GM12878 (cell line): ENCODE measurements around the gene ETHE1. TPM values are rescaled to one million over a fixed set of nuclear protein-coding genes. Genes with fewer than 3 reads are reported as not detected.

Experiments
- CBX3 ChIP-seq: fragments of 200-600 bp; sonication (generic); IDR thresholded peaks from 2 replicates; pipeline ENCODE4 v1.6.1; 2016; ENCODE audit warnings: low read depth, borderline replicate concordance
- CHD1 ChIP-seq: IDR thresholded peaks from 2 replicates; pipeline ENCODE4 v1.6.1; 2012; ENCODE audit warnings: low read depth, low read length, improper control_type of control experiment
- HDGF ChIP-seq: fragments of 450-650 bp; IDR thresholded peaks from 2 replicates; pipeline ENCODE4 v1.6.1; 2016; ENCODE audit warnings: antibody characterized with exemption
- JUNB ChIP-seq: IDR thresholded peaks from 2 replicates; pipeline ENCODE4 v1.6.1; 2016; ENCODE audit warnings: antibody characterized with exemption, mild to moderate bottlenecking
- NR2C1 ChIP-seq: fragments of 450-650 bp; IDR thresholded peaks from 2 replicates; pipeline ENCODE4 v1.6.1; 2017; ENCODE audit warnings: antibody characterized with exemption, mild to moderate bottlenecking, moderate library complexity
- NR2F1 ChIP-seq: fragments of 450-650 bp; conservative IDR thresholded peaks from 2 replicates; pipeline ENCODE4 v1.6.1; 2017; ENCODE audit warnings: mild to moderate bottlenecking
- RAD21 ChIP-seq: IDR thresholded peaks from 2 replicates; pipeline ENCODE4 v1.6.1; 2011; ENCODE audit warnings: mild to moderate bottlenecking, low read depth, low read length, moderate library complexity; ENCODE audit not compliant: insufficient read depth
- RCOR1 ChIP-seq: conservative IDR thresholded peaks from 2 replicates; pipeline ENCODE4 v1.6.1; 2012; ENCODE audit warnings: low read depth, low read length, improper control_type of control experiment
- SIX5 ChIP-seq: IDR thresholded peaks from 2 replicates; pipeline ENCODE4 v1.6.1; 2011; ENCODE audit warnings: mild to moderate bottlenecking, low read depth, low read length, moderate library complexity; ENCODE audit not compliant: severe bottlenecking
- SRF ChIP-seq, 2 experiments: IDR thresholded peaks; 2 replicates each; pipeline ENCODE4 v1.6.1; 2011; ENCODE audit warnings: low read depth in 2 of 2, low read length in 2 of 2, mild to moderate bottlenecking in 1 of 2, moderate library complexity in 1 of 2
- SUZ12 ChIP-seq: fragments of 200-600 bp; sonication (generic); IDR thresholded peaks from one replicate; pipeline ENCODE4 v1.6.1; 2018; ENCODE audit warnings: antibody characterized with exemption, mild to moderate bottlenecking; ENCODE audit not compliant: unreplicated experiment
- TAF1 ChIP-seq: IDR thresholded peaks from 2 replicates; pipeline ENCODE4 v1.6.1; 2011; ENCODE audit warnings: mild to moderate bottlenecking, low read depth, low read length, borderline replicate concordance
- TARDBP ChIP-seq: IDR thresholded peaks from 2 replicates; pipeline ENCODE4 v1.6.1; 2016; ENCODE audit warnings: borderline replicate concordance
- TBL1XR1 ChIP-seq: IDR thresholded peaks from 2 replicates; pipeline ENCODE4 v1.6.1; 2012; ENCODE audit warnings: low read depth, low read length, improper control_type of control experiment
- polyA plus RNA-seq, 11 experiments: library from polyadenylated mRNA; depleted of rRNA in 4 of 11; unstranded in 6 of 11; stranded (reverse) in 5 of 11; fragments of >200 nt; fragmentation: Nextera tagmentation in 4 of 11; fragmentation: Illumina TruSeq in 1 of 11; extraction: Ambion mirVana in 4 of 11; extraction: Trizol in 1 of 11; gene quantifications; 1 replicate in 1 of 11; 2 replicates in 10 of 11; pipeline versions ENCODE4 v1.2.1 to v1.2.3, GENCODE V29; 2011 to 2016; ENCODE audit warnings: inconsistent platforms in 2 of 11, missing spikeins in 2 of 11, low read depth in 1 of 11
- total RNA-seq, 4 experiments: library from RNA; depleted of rRNA in 3 of 4; stranded (reverse); fragments of >200 nt in 3 of 4; fragmentation: Illumina TruSeq in 1 of 4; extraction: Trizol in 1 of 4; gene quantifications; 2 replicates each; pipeline versions ENCODE4 v1.2.1 to v1.2.3, GENCODE V29; 2013 to 2021
- TF ChIP-seq, protein P1 (sequence below): IDR thresholded peaks from 2 replicates; pipeline ENCODE4 v1.6.1; 2012; ENCODE audit warnings: low read depth, low read length, improper control_type of control experiment
- TF ChIP-seq, protein P2 (sequence below): IDR thresholded peaks from 2 replicates; pipeline ENCODE4 v1.6.1; 2011; ENCODE audit warnings: borderline replicate concordance, low read depth, mild to moderate bottlenecking, moderate library complexity, low read length; ENCODE audit not compliant: insufficient read depth, poor library complexity, severe bottlenecking
- TF ChIP-seq, protein P3 (sequence below): IDR thresholded peaks from 2 replicates; pipeline ENCODE4 v1.6.1; 2012; ENCODE audit warnings: mild to moderate bottlenecking, low read depth, low read length
- TF ChIP-seq, protein P4 (sequence below): fragments of 450-650 bp; formaldehyde crosslinking; IDR thresholded peaks from 2 replicates; pipeline ENCODE4 v1.4.0; 2022; ENCODE audit warnings: mild to moderate bottlenecking, moderate library complexity
- TF ChIP-seq, protein P5 (sequence below): IDR thresholded peaks from 2 replicates; pipeline ENCODE4 v1.6.1; 2011; ENCODE audit warnings: borderline replicate concordance, low read depth, mild to moderate bottlenecking, moderate library complexity, mixed read lengths, low read length; ENCODE audit not compliant: insufficient read depth; ENCODE audit errors: extremely low read length

The ETHE1 gene
- total and polyA plus RNA-seq, 10 of the 15 experiments (the other 5 are each of a cell fraction or from before 2014, with no cell fraction given), result 22.1 to 155 (median 52.7) TPM

DNA sequence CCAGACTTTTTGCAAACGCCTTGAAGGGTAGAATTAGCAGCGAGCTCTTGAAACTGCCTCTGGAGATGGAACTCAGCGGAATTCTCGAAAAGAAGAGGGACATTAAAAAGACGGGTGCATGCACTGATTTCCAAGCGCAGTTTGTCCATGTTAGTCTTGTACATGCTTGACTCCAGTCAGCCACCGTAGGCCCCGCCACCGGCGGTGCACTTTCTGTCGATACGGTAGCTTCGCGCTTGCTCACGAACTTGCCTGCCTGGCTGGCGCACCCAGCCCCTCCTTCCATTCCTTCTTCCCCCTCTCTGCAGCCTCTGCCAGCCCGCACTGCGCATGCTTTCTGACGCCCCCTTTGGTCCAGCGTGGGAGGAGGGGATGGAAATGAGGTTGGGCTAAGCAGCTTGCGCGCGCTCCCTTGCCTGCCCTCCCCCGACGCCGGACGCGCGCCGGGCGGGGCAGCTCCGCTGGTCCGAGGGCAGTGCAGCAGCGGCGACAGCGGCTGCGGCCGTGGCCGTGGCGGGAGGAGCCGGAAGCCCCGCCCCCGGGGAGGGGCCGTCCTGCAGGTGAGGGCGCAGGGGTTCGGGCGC lies 6.1 kb upstream of the ETHE1 start, which contains the start of gene ZNF575 (continued):
- TF ChIP-seq CHD1 (no peak), RAD21 (no peak), TARDBP (0 out of 2 replicates have a peak, but pooled peaks have one; percentile 30), HDGF (peak; percentile 49), CBX3 (no peak), TBL1XR1 (no peak), SRF (IDR thresholded peaks at IDR 0.05; ENCODE audit: low read depth in 2 of 2, low read length in 2 of 2) (no peak), JUNB (no peak), SIX5 (no peak), NR2F1 (no peak; the same call in 1 of the 2 replicates), SUZ12 (no peak), TAF1 (no peak), NR2C1 (peak; percentile 2; the same call in 1 of the 2 replicates), RCOR1 (no peak)
- TF ChIP-seq, protein P1, sequence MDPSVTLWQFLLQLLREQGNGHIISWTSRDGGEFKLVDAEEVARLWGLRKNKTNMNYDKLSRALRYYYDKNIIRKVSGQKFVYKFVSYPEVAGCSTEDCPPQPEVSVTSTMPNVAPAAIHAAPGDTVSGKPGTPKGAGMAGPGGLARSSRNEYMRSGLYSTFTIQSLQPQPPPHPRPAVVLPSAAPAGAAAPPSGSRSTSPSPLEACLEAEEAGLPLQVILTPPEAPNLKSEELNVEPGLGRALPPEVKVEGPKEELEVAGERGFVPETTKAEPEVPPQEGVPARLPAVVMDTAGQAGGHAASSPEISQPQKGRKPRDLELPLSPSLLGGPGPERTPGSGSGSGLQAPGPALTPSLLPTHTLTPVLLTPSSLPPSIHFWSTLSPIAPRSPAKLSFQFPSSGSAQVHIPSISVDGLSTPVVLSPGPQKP, result 0 out of 2 replicates have a peak, but pooled peaks have one; percentile 1
- TF ChIP-seq, protein P2, sequence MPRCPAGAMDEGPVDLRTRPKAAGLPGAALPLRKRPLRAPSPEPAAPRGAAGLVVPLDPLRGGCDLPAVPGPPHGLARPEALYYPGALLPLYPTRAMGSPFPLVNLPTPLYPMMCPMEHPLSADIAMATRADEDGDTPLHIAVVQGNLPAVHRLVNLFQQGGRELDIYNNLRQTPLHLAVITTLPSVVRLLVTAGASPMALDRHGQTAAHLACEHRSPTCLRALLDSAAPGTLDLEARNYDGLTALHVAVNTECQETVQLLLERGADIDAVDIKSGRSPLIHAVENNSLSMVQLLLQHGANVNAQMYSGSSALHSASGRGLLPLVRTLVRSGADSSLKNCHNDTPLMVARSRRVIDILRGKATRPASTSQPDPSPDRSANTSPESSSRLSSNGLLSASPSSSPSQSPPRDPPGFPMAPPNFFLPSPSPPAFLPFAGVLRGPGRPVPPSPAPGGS, result peak; percentile 56
- TF ChIP-seq, protein P3, sequence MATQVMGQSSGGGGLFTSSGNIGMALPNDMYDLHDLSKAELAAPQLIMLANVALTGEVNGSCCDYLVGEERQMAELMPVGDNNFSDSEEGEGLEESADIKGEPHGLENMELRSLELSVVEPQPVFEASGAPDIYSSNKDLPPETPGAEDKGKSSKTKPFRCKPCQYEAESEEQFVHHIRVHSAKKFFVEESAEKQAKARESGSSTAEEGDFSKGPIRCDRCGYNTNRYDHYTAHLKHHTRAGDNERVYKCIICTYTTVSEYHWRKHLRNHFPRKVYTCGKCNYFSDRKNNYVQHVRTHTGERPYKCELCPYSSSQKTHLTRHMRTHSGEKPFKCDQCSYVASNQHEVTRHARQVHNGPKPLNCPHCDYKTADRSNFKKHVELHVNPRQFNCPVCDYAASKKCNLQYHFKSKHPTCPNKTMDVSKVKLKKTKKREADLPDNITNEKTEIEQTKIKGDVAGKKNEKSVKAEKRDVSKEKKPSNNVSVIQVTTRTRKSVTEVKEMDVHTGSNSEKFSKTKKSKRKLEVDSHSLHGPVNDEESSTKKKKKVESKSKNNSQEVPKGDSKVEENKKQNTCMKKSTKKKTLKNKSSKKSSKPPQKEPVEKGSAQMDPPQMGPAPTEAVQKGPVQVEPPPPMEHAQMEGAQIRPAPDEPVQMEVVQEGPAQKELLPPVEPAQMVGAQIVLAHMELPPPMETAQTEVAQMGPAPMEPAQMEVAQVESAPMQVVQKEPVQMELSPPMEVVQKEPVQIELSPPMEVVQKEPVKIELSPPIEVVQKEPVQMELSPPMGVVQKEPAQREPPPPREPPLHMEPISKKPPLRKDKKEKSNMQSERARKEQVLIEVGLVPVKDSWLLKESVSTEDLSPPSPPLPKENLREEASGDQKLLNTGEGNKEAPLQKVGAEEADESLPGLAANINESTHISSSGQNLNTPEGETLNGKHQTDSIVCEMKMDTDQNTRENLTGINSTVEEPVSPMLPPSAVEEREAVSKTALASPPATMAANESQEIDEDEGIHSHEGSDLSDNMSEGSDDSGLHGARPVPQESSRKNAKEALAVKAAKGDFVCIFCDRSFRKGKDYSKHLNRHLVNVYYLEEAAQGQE, result no peak
- TF ChIP-seq, protein P4, sequence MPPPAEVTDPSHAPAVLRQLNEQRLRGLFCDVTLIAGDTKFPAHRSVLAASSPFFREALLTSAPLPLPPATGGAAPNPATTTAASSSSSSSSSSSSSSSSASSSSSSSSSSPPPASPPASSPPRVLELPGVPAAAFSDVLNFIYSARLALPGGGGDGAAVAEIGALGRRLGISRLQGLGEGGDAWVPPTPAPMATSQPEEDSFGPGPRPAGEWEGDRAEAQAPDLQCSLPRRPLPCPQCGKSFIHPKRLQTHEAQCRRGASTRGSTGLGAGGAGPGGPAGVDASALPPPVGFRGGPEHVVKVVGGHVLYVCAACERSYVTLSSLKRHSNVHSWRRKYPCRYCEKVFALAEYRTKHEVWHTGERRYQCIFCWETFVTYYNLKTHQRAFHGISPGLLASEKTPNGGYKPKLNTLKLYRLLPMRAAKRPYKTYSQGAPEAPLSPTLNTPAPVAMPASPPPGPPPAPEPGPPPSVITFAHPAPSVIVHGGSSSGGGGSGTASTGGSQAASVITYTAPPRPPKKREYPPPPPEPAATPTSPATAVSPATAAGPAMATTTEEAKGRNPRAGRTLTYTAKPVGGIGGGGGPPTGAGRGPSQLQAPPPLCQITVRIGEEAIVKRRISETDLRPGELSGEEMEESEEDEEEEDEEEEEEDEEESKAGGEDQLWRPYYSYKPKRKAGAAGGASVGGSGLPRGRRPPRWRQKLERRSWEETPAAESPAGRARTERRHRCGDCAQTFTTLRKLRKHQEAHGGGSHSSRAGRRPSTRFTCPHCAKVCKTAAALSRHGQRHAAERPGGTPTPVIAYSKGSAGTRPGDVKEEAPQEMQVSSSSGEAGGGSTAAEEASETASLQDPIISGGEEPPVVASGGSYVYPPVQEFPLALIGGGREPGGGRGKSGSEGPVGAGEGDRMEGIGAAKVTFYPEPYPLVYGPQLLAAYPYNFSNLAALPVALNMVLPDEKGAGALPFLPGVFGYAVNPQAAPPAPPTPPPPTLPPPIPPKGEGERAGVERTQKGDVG (CRISPR knock-in tag), result no peak
- TF ChIP-seq, protein P5, sequence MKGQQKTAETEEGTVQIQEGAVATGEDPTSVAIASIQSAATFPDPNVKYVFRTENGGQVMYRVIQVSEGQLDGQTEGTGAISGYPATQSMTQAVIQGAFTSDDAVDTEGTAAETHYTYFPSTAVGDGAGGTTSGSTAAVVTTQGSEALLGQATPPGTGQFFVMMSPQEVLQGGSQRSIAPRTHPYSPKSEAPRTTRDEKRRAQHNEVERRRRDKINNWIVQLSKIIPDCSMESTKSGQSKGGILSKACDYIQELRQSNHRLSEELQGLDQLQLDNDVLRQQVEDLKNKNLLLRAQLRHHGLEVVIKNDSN, result no peak
